ENCODE measurements around the gene CRPPA.

- no peak for TF ChIP-seq CTCF (IDR thresholded peaks at IDR 0.05; ENCODE audit: low read depth, low read length)
- TF ChIP-seq POLR2A (IDR thresholded peaks at IDR 0.05; ENCODE audit: extremely low read depth, insufficient read length), result no peak
- no peak for TF ChIP-seq MAX (IDR thresholded peaks at IDR 0.05; ENCODE audit: low read depth, low read length)
Observed at GRCh38 chr7:16421333-16422102, at the start of gene CRPPA.
